Measurements from ENCODE around the gene CIDEC. TPM values are rescaled to one million over a fixed set of nuclear protein-coding genes. Genes with fewer than 3 reads are reported as not detected.

Gene CIDEC
- polyA plus RNA-seq, 1 donor, result 35.6 TPM

- no peak for DNase-seq
- H3K36me3 ChIP-seq (ENCODE audit: control insufficient read depth, insufficient read depth, low read length), result peaks cover 25% of the 10 kb centered on the region
- peak overlapping the region; percentile 7 for H3K4me3 ChIP-seq (ENCODE audit: low read length)
- H3K27me3 ChIP-seq (ENCODE audit: control insufficient read depth, insufficient read depth, low read length), result no peaks in the 10 kb centered on the region
- H3K4me1 ChIP-seq (ENCODE audit: control insufficient read depth, insufficient read depth, low read length), result peaks cover 35% of the 10 kb centered on the region
- no CpG with 5 or more reads among the region's 15 CpGs for WGBS (ENCODE audit: insufficient coverage, low lambda C conversion rate)
- H3K27ac ChIP-seq (ENCODE audit: low read length), result peak overlapping the region; percentile 75
- H3K9me3 ChIP-seq (ENCODE audit: control insufficient read depth, low read depth, low read length), result no peaks in the 10 kb centered on the region
These were observed 34.7 kb upstream of the CIDEC start for GRCh38 chr3:9914559-9915253.

- Histone ChIP-seq H3K4me1 (ENCODE audit: control insufficient read depth, insufficient read depth, low read length) (peaks cover 35% of the 10 kb centered on the region), H3K9me3 (ENCODE audit: control insufficient read depth, low read depth, low read length) (no peaks in the 10 kb centered on the region), H3K4me3 (ENCODE audit: low read length) (no peak overlapping the region), H3K27ac (ENCODE audit: low read length) (peak overlapping the region; percentile 75), H3K36me3 (ENCODE audit: control insufficient read depth, insufficient read depth, low read length) (peaks cover 31% of the 10 kb centered on the region), H3K27me3 (ENCODE audit: control insufficient read depth, insufficient read depth, low read length) (no peaks in the 10 kb centered on the region)
- no peak for DNase-seq
- no CpG with 5 or more reads among the region's 1 CpG for WGBS (ENCODE audit: insufficient coverage, low lambda C conversion rate)
These were observed 34.0 kb upstream of the CIDEC start for GRCh38 chr3:9914011-9914410.

- no peaks in the 10 kb centered on the region for H3K27me3 ChIP-seq (ENCODE audit: control insufficient read depth, insufficient read depth, low read length)
- peaks cover 35% of the 10 kb centered on the region for H3K36me3 ChIP-seq (ENCODE audit: control insufficient read depth, insufficient read depth, low read length)
- no peaks in the 10 kb centered on the region for H3K9me3 ChIP-seq (ENCODE audit: control insufficient read depth, low read depth, low read length)
- no CpG with 5 or more reads among the region's 5 CpGs for WGBS (ENCODE audit: insufficient coverage, low lambda C conversion rate)
- H3K27ac ChIP-seq (ENCODE audit: low read length), result no peak overlapping the region
- H3K4me1 ChIP-seq (ENCODE audit: control insufficient read depth, insufficient read depth, low read length), result peaks cover 35% of the 10 kb centered on the region
- H3K4me3 ChIP-seq (ENCODE audit: low read length), result no peak overlapping the region
- DNase-seq, result no peak
These were observed 33.5 kb upstream of the CIDEC start for GRCh38 chr3:9913601-9914000.

- no CpG with 5 or more reads among the region's 7 CpGs for WGBS (ENCODE audit: insufficient coverage, low lambda C conversion rate)
- H3K36me3 ChIP-seq (ENCODE audit: control insufficient read depth, insufficient read depth, low read length), result peaks cover 47% of the 10 kb centered on the region
- no peak overlapping the region for H3K27ac ChIP-seq (ENCODE audit: low read length)
- no peak for DNase-seq
- peaks cover 25% of the 10 kb centered on the region for H3K4me1 ChIP-seq (ENCODE audit: control insufficient read depth, insufficient read depth, low read length)
- H3K9me3 ChIP-seq (ENCODE audit: control insufficient read depth, low read depth, low read length), result no peaks in the 10 kb centered on the region
- H3K4me3 ChIP-seq (ENCODE audit: low read length), result no peak overlapping the region
- H3K27me3 ChIP-seq (ENCODE audit: control insufficient read depth, insufficient read depth, low read length), result no peaks in the 10 kb centered on the region
These were observed 32.4 kb upstream of the CIDEC start for GRCh38 chr3:9912294-9912935.

- H3K27ac ChIP-seq (ENCODE audit: low read length), result no peak overlapping the region
- no peak for DNase-seq
- H3K4me3 ChIP-seq (ENCODE audit: low read length), result no peak overlapping the region
- WGBS (ENCODE audit: insufficient coverage, low lambda C conversion rate), result no CpG with 5 or more reads among the region's 8 CpGs
- H3K4me1 ChIP-seq (ENCODE audit: control insufficient read depth, insufficient read depth, low read length), result peaks cover 21% of the 10 kb centered on the region
- H3K36me3 ChIP-seq (ENCODE audit: control insufficient read depth, insufficient read depth, low read length), result peaks cover 51% of the 10 kb centered on the region
- H3K9me3 ChIP-seq (ENCODE audit: control insufficient read depth, low read depth, low read length), result no peaks in the 10 kb centered on the region
- H3K27me3 ChIP-seq (ENCODE audit: control insufficient read depth, insufficient read depth, low read length), result no peaks in the 10 kb centered on the region
These were observed 31.8 kb upstream of the CIDEC start for GRCh38 chr3:9911863-9912262.

- WGBS (ENCODE audit: insufficient coverage, low lambda C conversion rate), result no CpG with 5 or more reads among the region's 7 CpGs
- H3K36me3 ChIP-seq (ENCODE audit: control insufficient read depth, insufficient read depth, low read length), result peaks cover 57% of the 10 kb centered on the region
These were observed 29.4 kb upstream of the CIDEC start for GRCh38 chr3:9909221-9910013.

GRCh38 chr3:9908286-9908685 is 28.2 kb upstream of the CIDEC start:
- H3K9me3 ChIP-seq (ENCODE audit: control insufficient read depth, low read depth, low read length), result no peaks in the 10 kb centered on the region
- no peak overlapping the region for H3K27ac ChIP-seq (ENCODE audit: low read length)
- WGBS (ENCODE audit: insufficient coverage, low lambda C conversion rate), result no CpG with 5 or more reads among the region's 3 CpGs
- no peaks in the 10 kb centered on the region for H3K27me3 ChIP-seq (ENCODE audit: control insufficient read depth, insufficient read depth, low read length)
- no peak overlapping the region for H3K4me3 ChIP-seq (ENCODE audit: low read length)
- H3K36me3 ChIP-seq (ENCODE audit: control insufficient read depth, insufficient read depth, low read length), result peaks cover 48% of the 10 kb centered on the region
- H3K4me1 ChIP-seq (ENCODE audit: control insufficient read depth, insufficient read depth, low read length), result peaks cover 5% of the 10 kb centered on the region
- no peak for DNase-seq

More at GRCh38 chr3:9909221-9910013, 29.4 kb upstream of the CIDEC start:
- H3K27ac ChIP-seq (ENCODE audit: low read length), result no peak overlapping the region
- H3K4me1 ChIP-seq (ENCODE audit: control insufficient read depth, insufficient read depth, low read length), result peaks cover 5% of the 10 kb centered on the region
- no peak for DNase-seq
- H3K4me3 ChIP-seq (ENCODE audit: low read length), result no peak overlapping the region
- H3K9me3 ChIP-seq (ENCODE audit: control insufficient read depth, low read depth, low read length), result no peaks in the 10 kb centered on the region
- no peaks in the 10 kb centered on the region for H3K27me3 ChIP-seq (ENCODE audit: control insufficient read depth, insufficient read depth, low read length)

GRCh38 chr3:9906480-9906879 is 26.4 kb upstream of the CIDEC start:
- no peak overlapping the region for H3K4me3 ChIP-seq (ENCODE audit: low read length)
- H3K4me1 ChIP-seq (ENCODE audit: control insufficient read depth, insufficient read depth, low read length), result peaks cover 18% of the 10 kb centered on the region
- H3K36me3 ChIP-seq (ENCODE audit: control insufficient read depth, insufficient read depth, low read length), result peaks cover 42% of the 10 kb centered on the region
- H3K27me3 ChIP-seq (ENCODE audit: control insufficient read depth, insufficient read depth, low read length), result no peaks in the 10 kb centered on the region
- no peak for DNase-seq
- no peaks in the 10 kb centered on the region for H3K9me3 ChIP-seq (ENCODE audit: control insufficient read depth, low read depth, low read length)
- H3K27ac ChIP-seq (ENCODE audit: low read length), result no peak overlapping the region
- no CpG with 5 or more reads among the region's 5 CpGs for WGBS (ENCODE audit: insufficient coverage, low lambda C conversion rate)

GRCh38 chr3:9903904-9904303 is 23.9 kb upstream of the CIDEC start:
- Histone ChIP-seq H3K4me3 (ENCODE audit: low read length) (peak overlapping the region; percentile 64), H3K27ac (ENCODE audit: low read length) (no peak overlapping the region), H3K36me3 (ENCODE audit: control insufficient read depth, insufficient read depth, low read length) (peaks cover 27% of the 10 kb centered on the region), H3K4me1 (ENCODE audit: control insufficient read depth, insufficient read depth, low read length) (peaks cover 36% of the 10 kb centered on the region), H3K27me3 (ENCODE audit: control insufficient read depth, insufficient read depth, low read length) (no peaks in the 10 kb centered on the region), H3K9me3 (ENCODE audit: control insufficient read depth, low read depth, low read length) (peaks cover 4% of the 10 kb centered on the region)
- WGBS (ENCODE audit: insufficient coverage, low lambda C conversion rate), result no CpG with 5 or more reads among the region's 4 CpGs
- no peak for DNase-seq

- peaks cover 20% of the 10 kb centered on the region for H3K36me3 ChIP-seq (ENCODE audit: control insufficient read depth, insufficient read depth, low read length)
- no peaks in the 10 kb centered on the region for H3K27me3 ChIP-seq (ENCODE audit: control insufficient read depth, insufficient read depth, low read length)
- peak overlapping the region; percentile 64 for H3K4me3 ChIP-seq (ENCODE audit: low read length)
- DNase-seq, result no peak
- peaks cover 4% of the 10 kb centered on the region for H3K9me3 ChIP-seq (ENCODE audit: control insufficient read depth, low read depth, low read length)
- H3K4me1 ChIP-seq (ENCODE audit: control insufficient read depth, insufficient read depth, low read length), result peaks cover 42% of the 10 kb centered on the region
- no CpG with 5 or more reads among the region's 4 CpGs for WGBS (ENCODE audit: insufficient coverage, low lambda C conversion rate)
- peak overlapping the region; percentile 91 for H3K27ac ChIP-seq (ENCODE audit: low read length)
These were observed 23.2 kb upstream of the CIDEC start for GRCh38 chr3:9903238-9903624.

All from large intestine (tissue), 3 donors.